IPS-NIHi7 (cell line): Measurements from ENCODE around the gene SRSF5.
"Not testable (repeated sequence)": the region's sequence is repeated elsewhere in the genome, so short reads cannot be mapped to it uniquely, and the experiment has no call there.

Source experiments
- DNase-seq: peaks from one replicate; pipeline ENCODE4 v3.0.0; 2012; ENCODE audit warnings: mixed read lengths; ENCODE audit errors: extremely low spot score

The SRSF5 gene

DNA sequence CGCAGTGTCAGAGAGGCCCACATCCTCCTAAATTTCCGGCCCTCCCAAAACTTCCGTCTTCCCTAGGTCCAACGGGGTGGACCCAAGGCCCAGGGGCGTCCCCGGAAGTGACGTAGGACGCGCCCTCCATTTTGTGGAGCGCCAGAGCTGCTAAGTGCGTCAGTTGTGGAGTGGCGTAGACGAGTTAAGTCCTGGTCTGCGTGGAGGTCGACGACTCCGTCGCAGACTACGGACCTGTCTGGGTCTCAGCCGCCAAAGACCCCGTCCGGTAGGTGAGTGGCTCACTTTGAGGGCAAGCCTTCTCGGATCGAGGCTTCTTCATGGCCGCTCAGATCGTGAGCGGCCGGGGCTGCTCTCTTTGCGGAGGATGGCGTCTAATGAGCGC lies at the start of gene SRSF5:
SRSF5 (plus strand) TSS at position 159 of the 385 bp plus-strand sequence. CDS start 1,015 bp downstream, outside the sequence.
- DNase-seq, result peak; percentile 93

DNA sequence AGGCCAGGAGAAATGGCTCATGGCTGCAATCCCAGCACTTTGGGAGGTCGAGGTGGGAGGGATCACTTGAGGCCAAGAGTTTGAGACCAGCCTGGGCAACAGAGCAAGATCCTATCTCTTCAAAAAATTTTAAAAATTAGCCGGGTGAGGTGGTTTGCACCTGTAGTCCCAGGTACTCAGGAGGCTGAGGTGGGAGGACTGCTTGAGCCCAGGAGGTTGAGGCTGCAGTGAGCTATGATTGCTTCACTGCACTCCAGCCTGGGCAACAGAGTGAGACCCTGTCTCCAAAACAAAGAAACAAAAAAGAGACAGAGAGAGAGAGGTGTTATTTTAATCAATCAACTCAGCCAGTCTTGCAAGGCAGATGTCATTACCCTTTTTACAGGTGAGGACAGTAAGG lies 48.3 kb upstream of the SRSF5 start:
- not testable (repeated sequence) for DNase-seq

DNA sequence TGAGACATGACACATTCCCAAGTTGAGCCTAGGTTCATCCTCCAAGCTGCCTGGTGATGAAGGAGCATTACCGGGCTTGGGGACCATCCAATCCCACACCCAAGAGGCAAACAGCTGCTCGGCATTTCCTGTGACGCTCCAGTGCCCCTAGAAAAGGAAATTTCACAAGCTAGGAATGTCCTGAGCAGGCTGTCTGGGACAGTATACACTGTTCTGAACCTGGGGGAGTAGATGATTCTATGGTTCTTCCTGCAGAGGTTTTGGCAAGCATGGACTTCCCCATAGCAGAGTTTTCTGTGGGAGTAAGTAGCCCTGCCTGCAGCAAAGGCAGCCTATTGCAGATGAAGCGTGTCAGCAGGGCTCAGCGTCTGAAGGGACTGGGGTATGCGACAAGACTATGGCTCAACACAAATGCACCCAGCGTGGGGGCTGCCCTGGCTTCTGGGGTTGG lies 47.4 kb upstream of the SRSF5 start:
- DNase-seq, result no peak

DNA sequence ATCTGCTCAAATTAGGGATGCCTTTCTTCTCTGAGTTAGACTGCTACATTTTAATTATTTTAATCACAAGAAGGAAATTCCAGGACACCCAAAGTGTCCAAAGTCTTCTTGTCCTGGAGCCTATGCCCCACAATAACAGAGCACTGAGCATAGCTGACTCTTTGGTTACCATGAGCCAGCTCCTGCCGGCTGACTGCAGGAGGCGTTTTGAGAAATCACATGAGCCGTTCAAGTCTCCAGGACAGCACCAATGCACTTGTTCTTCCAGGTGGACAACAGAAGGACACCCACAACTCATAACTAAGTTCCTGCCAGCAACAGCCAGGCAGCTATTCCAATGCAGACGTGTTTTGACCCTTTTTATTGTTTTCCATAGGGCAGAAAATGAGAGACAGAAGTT lies 46.0 kb upstream of the SRSF5 start:
- no peak for DNase-seq

DNA sequence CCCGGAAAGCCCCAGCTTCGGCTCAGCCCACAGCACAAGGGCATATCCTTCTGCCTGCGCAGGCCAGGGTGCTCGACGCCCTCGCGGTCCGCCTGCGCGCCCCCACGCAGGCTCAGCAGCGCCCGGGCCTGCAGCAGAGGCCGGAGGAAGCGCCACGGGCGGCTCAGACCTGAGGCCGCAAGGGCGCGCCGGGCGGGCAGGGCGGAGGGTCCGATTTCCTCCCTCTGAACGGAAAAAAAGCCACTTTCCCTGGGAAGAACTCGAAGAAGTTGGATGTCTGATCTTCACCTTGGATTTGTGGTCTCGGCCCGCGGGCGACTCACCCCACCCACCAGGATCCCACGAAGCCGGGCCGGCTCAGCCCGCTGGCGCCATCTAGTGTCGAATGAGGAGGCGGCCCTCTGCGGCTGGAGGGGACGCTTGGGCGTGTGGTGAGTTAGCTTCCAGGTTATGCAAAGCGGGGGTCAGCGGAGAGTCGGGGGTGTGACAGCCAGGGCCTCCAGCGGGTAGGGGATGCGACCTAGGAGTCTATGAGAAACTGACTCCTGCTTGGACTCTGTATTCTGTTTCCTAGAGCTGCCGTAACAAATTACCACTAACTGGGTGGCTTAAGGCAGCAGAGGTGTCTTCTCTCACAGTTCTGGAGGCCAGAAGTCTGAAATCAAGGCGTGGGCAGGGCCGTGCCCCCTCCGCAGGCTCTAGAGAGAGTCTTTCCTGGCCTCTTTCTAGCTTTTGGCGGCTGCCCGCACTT lies 40.0 kb upstream of the SRSF5 start:
- peak; percentile 90 for DNase-seq

DNA sequence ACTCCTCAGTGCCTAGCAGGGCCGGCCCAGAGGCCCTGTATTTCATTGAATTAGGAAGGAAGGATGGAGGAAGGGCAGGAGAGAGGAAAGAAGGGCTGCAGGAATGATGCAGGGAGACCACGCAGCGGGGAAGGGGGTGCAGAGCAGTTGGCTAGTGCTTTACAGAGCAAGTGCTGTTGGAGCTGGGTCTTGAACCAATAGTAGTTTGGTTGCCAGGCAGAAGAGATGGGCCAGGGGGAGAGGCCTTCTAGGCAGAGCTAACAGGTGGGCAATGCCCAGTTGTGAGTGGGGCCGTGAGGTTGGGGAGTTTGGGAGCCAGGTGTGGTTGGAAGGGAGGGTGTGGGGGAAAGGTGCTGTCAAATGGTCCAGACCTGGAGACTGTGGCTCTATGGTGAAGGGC lies 39.1 kb upstream of the SRSF5 start:
- no peak for DNase-seq

DNA sequence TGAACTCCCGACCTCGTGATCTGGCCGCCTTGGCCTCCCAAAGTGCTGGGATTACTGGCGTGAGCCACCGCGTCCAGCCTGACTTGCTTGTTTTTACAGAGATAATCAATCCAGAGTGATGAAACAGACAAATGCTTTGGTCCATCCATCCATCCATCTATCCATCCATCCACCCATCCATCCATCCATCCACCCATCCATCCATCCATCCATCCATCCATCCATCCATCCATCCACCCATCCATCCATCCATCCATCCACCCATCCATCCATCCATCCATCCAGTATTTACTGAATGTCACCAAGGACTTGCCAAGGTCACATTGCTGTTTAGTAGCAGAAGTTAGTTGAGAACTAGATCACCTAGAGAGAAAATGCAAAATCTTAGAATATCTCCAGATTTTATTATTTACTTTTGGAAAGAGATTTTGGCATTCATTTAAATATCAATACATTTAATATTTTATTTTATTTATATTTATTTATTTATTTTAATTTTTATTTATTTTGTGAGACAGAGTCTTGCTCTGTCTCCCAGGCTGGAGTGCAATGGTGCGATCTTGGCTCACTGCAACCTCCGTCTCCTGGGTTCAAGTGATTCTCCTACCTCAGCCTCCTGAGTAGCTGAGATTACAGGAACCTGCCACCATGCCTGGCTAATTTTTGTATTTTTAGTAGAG lies 34.9 kb upstream of the SRSF5 start:
- DNase-seq, result not testable (repeated sequence)

DNA sequence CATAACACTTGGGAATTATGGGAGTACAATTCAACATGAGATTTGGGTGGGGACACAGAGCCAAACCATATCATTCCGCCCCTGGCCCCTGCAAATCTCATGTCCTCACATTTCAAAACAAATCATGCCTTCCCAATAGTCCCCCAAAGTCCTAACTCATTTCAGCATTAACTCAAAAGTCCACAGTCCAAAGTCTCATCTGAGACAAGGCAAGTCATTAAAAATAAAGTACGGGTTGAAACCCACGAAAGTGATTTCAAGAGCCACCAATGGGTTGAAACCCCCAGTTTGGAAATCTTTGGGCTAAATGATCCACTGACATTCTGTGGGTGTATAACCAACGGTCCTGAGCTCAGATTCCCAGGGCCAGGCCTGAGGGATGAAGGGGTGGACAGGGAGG lies 30.5 kb upstream of the SRSF5 start:
- DNase-seq, result not testable (repeated sequence)

DNA sequence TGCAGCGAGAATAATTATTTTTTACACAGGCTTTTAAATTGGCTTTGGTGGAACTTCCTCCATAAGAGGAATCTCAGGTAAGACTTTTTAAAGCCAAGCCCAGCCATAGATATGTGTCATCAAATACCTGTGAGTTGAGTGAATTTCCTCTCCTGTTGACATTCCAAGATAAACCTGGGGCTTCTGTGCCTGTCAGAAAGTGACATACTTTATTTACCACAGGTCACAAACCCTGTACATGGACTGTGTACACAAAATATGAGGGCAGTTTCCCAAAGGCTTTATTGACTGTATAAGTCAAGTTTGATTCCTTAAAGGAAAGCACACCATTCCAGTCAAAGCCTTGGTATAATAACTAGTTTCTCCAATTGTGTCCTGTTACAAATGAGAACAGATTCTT lies 25.9 kb upstream of the SRSF5 start:
- no peak for DNase-seq

DNA sequence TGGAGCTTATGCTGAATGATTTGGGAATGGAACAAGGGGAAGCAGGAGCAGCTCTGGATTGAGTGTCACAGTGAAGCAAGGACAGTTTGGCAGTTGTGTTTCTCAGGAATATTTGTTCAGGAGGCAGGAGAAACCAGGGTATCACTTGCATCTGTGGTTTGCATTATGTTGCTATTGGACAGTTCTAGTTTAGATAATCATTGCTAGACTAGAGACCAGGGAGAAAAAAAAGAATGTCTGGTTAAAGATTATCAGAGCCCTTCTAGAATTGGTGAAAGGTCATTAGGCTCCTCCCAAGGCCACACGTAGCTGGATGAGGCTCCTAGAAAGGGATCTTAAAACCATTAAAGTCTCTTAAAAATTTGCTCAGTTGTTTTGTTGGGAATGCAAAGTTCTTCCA lies 17.0 kb upstream of the SRSF5 start:
- DNase-seq, result no peak

DNA sequence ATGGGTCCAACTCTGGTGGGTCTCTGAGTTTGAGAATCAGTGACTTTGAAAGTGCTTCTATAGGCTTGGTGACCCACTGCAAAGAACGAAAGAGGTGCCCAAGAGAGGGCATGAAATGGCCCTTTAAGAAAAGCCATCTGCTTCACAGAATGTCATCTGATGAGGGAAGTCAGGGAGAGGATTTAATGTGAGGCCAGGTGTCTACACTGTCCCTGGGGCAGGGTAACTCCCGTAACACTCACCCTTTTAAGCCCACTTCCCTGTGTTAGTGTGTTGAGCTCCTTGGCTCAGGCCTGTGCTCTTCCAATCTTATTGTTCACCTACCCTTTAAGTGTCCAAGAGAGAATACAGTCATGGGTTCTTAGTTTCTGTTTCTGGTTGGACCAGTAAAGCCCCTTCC lies 16.4 kb upstream of the SRSF5 start:
- no peak for DNase-seq

DNA sequence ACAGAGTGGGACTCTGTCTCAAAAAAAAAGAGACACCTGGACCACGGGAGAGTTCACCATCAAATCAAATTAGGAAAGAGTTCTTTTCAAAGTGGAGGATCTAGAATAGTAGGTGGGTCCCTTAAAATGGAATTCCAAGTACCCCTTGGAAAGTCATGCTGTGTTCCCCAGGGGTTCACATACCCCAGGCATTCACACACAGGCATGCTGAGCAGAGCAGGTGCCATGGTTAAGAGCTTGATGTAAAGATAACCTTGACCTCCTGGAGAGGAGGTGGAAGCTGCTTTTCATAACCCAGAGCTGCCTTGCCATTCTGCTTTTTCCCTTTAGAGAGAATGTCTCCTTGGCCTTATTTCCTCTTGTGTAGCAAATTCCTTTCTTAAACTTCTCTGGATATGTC lies 14.2 kb upstream of the SRSF5 start:
- no peak for DNase-seq

DNA sequence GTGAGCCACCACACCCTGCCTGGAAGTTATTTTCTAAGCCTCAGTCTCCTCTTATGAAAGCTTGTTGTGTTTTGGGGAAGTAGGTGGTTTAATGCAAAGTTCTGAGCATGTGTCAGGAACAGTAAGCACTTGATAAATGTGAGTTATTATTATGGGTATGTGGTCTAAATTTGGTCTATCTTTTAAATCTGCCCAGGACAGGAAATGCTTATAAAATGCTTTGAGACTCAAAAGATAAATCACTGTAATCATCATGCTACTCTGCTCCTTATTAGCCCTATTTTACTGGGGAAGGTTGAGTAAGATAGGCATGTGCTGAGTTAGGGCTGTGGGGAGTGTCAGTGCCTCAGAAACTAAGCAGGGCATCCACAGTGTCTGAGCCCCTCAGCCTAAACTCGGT lies 13.1 kb upstream of the SRSF5 start:
- DNase-seq, result no peak

DNA sequence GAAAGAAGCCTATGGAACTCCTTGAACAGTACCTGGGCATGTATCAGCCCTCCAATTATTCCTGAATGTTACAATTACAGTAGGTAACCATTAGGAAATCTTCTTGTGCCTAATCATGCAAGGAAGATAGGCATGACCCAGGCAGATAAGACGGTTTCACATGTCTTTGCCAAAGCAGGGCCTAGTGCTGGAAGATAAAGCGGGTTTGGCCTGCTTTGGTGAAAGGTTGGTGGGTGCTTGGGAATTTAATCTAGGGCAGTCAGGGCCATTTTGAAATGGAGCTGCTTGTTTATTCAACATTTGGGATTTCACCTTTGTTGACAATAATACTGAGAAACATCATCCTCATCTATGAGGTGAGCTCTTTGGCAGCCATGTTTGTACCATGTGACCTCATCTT lies 12.5 kb upstream of the SRSF5 start:
- no peak for DNase-seq

DNA sequence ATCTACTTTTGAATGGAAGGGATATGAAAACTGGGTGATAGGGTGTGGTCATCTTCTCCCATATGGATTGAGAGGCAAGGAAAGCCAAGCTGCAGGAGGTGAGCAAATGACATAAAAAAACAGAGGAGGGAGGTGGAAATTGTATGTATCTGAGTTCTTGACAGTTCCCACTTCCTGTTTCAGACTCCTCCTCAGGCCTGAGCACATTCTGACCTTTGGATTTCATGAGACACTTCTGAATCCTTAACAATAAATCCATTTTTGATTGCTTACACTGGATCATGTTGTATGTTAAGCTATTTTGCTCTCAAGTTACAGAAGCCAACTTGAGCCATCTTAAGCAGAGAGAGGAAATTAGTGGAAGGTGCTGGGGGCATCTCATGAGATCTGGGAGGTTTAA lies 11.6 kb upstream of the SRSF5 start:
- DNase-seq, result no peak

DNA sequence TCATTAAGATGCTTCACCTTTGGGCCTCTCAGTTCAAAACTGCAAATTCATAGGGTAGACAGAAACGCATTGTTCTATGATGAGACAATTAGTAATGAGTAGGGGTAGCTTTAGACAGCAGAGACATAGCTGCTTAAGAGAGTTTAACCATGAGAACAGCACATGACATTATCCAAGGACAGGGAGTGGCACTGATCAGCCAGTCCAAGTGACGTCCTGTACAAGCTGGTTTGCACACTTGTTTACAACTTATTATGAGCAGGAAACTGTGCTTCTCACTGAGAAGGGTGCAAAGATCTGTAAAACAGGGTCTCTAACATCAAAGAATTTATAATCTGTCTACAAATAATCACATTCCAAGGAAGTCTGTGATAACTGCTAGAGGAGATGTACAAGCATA lies 11.2 kb upstream of the SRSF5 start:
- no peak for DNase-seq

DNA sequence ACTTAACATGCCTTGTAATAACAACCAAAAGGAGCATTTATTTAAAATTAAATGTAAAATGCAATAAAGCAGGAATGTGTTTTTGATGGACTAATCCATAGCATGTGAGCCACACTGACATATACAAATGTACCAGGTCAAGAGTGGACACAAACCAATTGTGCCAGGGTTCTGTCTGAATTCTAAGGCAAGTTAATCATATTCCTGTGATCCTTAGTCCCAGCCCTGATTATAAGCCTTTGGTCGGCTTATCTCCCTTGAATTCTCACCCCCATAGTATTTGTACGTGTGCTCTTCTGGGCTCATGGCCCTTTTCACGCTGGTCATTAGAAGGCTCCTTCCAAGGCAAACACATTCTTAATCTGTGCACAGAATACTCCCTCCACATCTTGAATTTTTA lies 10.6 kb upstream of the SRSF5 start:
- no peak for DNase-seq

DNA sequence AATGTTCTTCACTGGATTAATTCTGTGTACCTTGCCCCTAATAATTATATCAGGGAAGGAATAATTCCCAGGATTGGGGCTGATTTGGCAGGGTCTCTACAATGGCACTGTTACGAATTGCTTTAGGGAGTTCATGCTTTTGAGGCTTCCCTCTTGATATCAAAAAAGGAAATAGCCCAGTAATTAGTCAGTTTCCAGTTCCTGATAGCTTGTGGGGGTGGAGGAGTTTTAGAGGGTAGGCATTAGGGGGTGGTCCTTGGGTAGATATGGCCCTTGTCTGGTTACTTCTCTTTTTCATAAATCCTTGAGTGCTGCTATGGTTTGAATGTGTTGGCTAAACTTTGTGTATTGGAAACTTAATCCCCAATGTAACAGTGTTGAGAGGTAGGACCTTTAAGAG lies 6.1 kb upstream of the SRSF5 start:
- no peak for DNase-seq

DNA sequence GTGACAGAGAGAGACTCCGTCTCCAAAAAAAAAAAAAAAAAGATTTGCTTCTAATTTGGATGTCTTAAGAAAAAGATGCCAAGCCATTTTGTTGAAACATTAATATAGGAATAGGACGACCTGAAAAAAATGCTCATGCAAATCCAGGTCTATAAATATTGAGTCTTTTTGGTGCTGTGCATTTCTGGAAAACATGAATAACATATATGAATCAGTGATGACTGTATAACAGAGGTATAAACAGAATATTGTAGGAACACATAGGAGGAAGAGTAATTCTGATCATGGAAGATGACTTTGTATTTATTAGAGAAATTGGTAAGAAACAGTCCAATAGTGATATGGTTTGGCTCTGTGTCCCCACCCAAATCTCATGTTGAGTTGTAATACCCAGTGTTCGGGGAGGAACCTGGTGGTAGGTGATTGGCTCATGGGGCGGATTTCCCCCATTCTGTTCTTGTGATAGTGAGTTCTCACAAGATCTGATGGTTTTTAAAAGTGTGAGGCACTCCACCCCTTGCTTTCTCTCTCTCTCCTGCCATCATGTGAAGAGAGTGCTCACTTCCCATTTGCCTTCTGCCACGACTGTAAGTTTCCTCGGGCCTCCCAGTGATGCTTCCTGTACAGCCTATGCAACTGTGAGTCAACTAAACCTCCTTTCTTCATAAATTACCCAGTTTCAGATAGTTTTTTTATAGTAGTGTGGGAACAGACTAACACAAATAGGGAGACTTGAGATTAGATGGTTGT lies 3.0 kb upstream of the SRSF5 start:
- no peak for DNase-seq

DNA sequence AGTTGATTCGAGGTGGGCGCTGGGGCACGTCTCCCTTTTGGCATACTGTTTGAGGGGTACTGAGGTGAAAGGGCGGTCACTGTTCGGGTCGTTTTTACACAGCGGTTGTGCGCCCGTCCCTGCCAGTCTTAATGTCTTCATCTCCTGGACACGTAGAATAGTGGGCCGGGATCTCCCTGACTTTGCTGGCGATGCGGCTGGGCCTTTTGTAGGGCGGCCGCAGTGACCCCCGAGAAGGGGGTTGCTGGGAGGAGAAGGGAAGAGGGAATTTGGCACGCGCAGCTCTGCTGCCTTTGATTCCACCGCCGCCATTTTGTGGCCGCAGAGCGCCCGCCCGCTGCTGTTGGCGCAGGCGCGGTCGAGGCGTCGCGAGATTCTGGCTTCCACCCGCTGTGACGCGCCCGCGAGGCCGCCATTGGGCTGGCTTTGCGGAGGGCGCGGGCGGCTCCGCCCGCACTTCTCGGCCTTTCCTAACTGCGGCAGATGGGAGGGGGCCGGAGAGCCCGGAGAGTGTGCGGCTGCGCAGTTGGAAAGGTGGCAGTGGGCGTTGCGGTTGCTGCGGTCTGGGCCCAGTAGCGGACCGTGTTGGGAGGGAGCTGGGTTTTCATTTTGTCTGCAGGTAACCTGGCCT lies 542 bp downstream of the SRSF5 start:
- peak; percentile 95 for DNase-seq

DNA sequence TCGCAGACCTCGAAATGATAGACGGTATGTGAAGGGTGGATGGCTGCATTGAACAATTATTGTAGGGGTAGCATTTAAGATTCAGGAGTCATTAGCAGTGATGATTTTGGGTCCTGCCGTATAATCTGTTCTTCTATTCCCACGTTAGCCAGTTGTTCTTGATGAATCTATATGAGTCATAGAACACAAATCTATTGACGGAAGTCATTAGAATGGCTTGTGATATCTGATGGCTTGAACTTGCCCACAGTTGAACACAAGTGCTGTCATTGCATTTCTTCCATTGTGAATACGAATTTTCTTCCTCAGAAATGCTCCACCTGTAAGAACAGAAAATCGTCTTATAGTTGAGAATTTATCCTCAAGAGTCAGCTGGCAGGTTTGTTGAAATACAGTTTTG lies 1.9 kb downstream of the SRSF5 start:
- DNase-seq, result no peak

DNA sequence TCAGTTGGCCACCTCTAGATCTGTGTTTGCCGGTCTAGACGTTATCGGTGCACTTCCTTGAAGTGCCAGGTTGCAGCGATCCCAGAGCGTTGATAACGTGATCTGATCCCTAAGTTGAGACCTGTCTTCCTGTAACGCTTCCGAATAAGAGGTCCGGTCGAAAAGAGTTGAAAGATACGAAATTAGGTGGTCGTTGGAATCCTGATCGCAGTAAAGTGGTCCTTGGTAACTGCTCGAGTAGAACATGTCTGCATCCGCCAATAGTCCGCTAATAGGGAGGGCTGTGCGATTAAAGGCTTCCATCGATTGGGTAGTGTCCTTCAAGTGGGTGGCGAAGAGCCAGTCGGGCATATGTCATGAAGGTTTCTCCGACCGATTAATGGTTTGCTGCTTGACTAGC lies 2.7 kb downstream of the SRSF5 start:
- no peak for DNase-seq
